KBM-7 (cell line): ENCODE results near the gene FGF12.

Experiments
- DNase-seq: peaks from one replicate; pipeline ENCODE4 v3.0.0-alpha.2; 2015
- in situ Hi-C: fragments of 300-500 bp; cut with MboI; formaldehyde crosslinking; loops from 2 replicates; pipeline ENCODE4 v1.14.3; 2020; ENCODE audit warnings: low sequenced_read_pairs, low pct_unique_long_range_greater_than_20kb, mixed read lengths

Gene FGF12

DNA sequence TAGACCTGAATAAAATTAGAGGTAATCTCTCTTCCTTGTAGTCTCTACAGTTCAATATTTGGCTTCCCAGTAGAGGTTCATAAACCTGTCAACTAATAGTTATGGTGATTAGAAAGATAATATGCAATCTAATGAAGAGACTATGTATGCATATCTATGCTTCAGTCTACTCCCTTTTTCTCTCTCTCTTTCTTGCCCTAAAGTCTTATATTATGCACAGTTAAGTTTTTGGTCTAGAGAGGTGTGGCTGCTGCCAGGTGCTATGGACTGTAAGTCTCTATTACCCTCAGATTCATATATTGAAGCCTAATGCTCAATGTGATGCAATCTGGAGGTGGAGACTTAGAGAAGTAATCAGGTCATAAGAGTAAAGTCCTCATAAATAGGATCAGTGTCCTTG, 413.7 kb downstream of the FGF12 start:
- DNase-seq: no peak
- in situ Hi-C loops: no loop called here

GRCh38 chr3:192307631-192308030, 419.7 kb downstream of the FGF12 start:
- DNase-seq: no peak
- in situ Hi-C loops: no loop called here

GRCh38 chr3:192303235-192303634, 424.1 kb downstream of the FGF12 start:
- in situ Hi-C loops: no loop called here
- no peak for DNase-seq

- in situ Hi-C loops: no loop called here
- DNase-seq: no peak
Measured at GRCh38 chr3:192302721-192303120, 424.6 kb downstream of the FGF12 start.

GRCh38 chr3:192299921-192300320, 427.4 kb downstream of the FGF12 start:
- DNase-seq: no peak

GRCh38 chr3:192296845-192297244, 430.5 kb downstream of the FGF12 start:
- in situ Hi-C loops: no loop called here
- DNase-seq: no peak

More at GRCh38 chr3:192299921-192300320, 427.4 kb downstream of the FGF12 start:
- in situ Hi-C loops: no loop called here

- no peak for DNase-seq
- in situ Hi-C loops: no loop called here
Measured at GRCh38 chr3:192284443-192285072, 442.8 kb downstream of the FGF12 start.

- DNase-seq: no peak
- in situ Hi-C loops: no loop called here
Measured at GRCh38 chr3:192281207-192281880, 446.0 kb downstream of the FGF12 start.

GRCh38 chr3:192279664-192280063, 447.7 kb downstream of the FGF12 start:
- in situ Hi-C loops: no loop called here
- DNase-seq: no peak

GRCh38 chr3:192277477-192277876, 449.9 kb downstream of the FGF12 start:
- in situ Hi-C loops: no loop called here
- DNase-seq: no peak

DNA sequence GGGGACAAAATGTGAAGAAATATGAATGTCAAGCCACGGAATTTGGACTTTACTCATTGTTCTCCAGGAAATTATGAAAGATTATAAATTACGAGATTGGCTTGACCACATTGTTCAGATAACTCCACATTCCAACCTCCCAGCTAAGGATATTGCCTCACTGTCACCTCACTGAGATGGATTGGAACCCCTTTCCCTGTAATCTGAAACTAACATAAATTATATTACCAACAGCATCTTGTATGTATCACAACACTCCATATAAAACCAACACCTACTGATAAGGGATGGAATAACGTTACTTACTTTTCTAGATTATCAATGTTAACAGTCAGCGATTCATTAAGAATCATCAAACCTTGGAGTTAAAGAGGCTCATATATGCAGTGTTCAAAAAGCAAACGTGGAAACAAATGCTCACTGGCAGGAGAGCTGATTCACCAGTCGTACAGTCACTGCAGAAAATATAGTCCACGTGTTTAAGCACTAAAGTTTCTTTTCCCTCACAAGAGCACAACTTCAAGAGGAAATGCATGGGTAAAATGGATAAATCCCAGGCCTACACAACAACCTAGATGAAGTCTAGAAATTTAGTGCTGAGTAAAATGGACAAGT, 451.5 kb downstream of the FGF12 start:
- in situ Hi-C loops: no loop called here
- DNase-seq: no peak

DNA sequence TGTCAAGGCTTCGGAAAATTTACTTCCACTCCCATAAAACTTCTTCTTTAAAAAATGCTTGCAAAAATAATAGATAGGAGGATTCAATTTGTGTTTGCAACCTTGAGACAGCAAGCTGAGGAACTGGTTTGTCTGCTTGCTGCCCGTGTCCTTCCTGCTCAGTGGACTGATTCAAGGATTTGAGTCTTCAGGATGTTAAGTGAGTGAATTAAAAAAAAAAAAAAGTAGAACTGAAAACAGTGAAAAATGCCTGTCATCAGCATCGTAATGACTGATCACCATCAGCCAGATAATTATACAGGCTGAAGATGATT, 453.7 kb downstream of the FGF12 start:
- DNase-seq: no peak
- in situ Hi-C loops: no loop called here

- DNase-seq: no peak
- in situ Hi-C loops: no loop called here
Measured at GRCh38 chr3:192273001-192273696, 454.2 kb downstream of the FGF12 start.

DNA sequence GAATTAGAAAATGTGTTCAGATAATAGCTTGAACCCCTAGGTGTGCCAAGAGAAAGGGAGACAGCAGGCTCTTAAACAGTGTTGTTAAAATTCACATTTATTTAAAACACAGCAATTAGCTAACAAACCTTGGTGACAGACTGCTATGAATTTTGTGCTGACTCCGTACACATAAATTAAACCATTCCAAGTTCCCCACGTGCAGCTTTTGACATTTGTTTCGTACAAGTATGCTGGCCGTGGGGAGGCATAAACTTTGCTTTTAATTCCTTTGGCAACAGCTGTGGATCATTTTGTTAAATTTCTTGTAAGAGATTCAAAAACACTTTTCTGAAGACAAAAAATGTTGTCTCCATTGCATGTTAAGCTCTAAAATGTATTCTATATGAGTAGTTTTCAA, 465.3 kb downstream of the FGF12 start:
- no peak for DNase-seq
- in situ Hi-C loops: no loop called here

- in situ Hi-C loops: no loop called here
- no peak for DNase-seq
Measured at GRCh38 chr3:192261135-192261534, 466.2 kb downstream of the FGF12 start.

- no peak for DNase-seq
- in situ Hi-C loops: no loop called here
Measured at GRCh38 chr3:192260116-192261010, 467.0 kb downstream of the FGF12 start.

- DNase-seq: no peak
- in situ Hi-C loops: no loop called here
Measured at GRCh38 chr3:192259661-192260060, 467.7 kb downstream of the FGF12 start.

- in situ Hi-C loops: no loop called here
- no peak for DNase-seq
Measured at GRCh38 chr3:192258721-192259120, 468.6 kb downstream of the FGF12 start.

- in situ Hi-C loops: no loop called here
- DNase-seq: no peak
Measured at GRCh38 chr3:192255839-192256238, 471.5 kb downstream of the FGF12 start.
